C4-2B (cell line): ENCODE data around the gene HOXC6.

Source experiments
- ZFX ChIP-seq: fragments of 450-650 bp; IDR thresholded peaks from 2 replicates; pipeline ENCODE4 v1.6.1; 2017
- TF ChIP-seq, protein P1 (sequence below): fragments of 450-650 bp; conservative IDR thresholded peaks from 2 replicates; pipeline ENCODE4 v1.5.1; 2017; ENCODE audit warnings: mild to moderate bottlenecking

DNA sequence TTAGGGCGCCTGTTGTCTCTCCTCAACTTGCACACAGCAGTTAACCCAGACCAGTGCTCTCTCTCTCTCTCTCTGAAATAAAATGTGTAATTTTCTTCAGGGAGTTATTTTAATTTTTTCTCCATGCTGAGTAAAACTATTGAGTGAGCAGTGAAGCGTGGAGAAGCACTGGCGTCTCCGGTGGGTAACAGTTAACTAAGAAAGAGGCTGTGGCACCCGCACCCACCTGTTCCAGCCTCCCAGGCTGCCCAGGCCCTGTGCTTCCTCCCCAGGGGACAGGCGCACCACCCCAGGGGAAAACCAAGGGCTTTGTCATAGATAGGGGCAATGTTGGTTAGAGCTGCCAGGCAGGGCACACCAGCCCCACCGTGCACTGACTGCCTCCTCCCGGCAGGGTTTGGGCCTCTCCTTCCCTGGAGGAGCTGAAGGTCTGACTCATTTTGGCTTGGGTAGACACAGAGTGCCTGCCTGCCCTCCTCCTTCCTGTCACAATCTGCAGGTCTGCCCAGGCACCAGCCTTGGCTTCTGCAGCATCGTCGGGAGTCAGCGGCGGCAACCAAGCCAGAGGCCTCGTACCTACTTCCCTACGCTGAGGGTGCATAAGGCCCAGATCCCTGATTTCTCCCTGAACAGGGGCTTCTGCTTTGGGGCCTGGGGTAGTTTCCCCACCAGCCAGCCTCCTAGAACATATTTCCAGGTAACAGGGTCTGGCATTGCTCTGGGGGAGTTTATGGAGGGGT is 8.6 kb downstream of the HOXC6 start:
- TF ChIP-seq, protein P1, sequence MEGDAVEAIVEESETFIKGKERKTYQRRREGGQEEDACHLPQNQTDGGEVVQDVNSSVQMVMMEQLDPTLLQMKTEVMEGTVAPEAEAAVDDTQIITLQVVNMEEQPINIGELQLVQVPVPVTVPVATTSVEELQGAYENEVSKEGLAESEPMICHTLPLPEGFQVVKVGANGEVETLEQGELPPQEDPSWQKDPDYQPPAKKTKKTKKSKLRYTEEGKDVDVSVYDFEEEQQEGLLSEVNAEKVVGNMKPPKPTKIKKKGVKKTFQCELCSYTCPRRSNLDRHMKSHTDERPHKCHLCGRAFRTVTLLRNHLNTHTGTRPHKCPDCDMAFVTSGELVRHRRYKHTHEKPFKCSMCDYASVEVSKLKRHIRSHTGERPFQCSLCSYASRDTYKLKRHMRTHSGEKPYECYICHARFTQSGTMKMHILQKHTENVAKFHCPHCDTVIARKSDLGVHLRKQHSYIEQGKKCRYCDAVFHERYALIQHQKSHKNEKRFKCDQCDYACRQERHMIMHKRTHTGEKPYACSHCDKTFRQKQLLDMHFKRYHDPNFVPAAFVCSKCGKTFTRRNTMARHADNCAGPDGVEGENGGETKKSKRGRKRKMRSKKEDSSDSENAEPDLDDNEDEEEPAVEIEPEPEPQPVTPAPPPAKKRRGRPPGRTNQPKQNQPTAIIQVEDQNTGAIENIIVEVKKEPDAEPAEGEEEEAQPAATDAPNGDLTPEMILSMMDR, result no peak
- no peak for TF ChIP-seq ZFX
